Measurements from ENCODE around the gene DPP7.

DNA sequence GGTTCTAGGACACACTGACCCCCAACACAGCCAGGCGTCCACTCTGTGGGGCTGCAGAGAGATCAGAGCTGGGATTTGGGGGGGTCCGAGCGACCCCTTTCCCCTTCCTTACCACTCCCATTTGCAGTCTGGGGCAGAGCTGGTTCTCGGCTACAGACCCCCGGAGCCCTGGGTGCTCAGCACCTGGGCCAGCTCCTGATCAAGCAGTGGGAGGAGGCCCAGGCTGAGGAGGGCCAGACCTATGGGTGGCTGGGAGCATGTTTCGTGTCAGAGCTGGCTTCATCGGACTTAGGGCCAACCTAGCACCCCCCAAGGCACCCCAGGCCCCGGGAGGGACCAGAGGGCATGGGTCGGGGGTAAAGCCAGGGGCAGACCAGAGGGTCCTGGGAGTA, 32.0 kb upstream of the DPP7 start:
- TF ChIP-seq EZH2phosphoT487 (IDR thresholded peaks at IDR 0.05; ENCODE audit: insufficient read depth, low read depth) = no peak
- TF ChIP-seq EZH2 (IDR thresholded peaks at IDR 0.05; ENCODE audit: insufficient read depth, poor library complexity, severe bottlenecking) = no peak

Measured in GM23248 (cell line).